Measurements from ENCODE around the gene COL23A1. TPM values are rescaled to one million over a fixed set of nuclear protein-coding genes. Genes with fewer than 3 reads are reported as not detected.
A peak's percentile ranks its signal among the peaks of the same experiment; 100 is the strongest.

COL23A1 gene
- polyA plus RNA-seq, 2 donors: 0.59 to 0.75 TPM

- Histone ChIP-seq H3K9me3 (ENCODE audit: control insufficient read depth in 2 of 2, insufficient read depth in 1 of 2, low read depth in 1 of 2, low read length in 1 of 2) (no peaks in the 10 kb centered on the region), H3K36me3 (ENCODE audit: control insufficient read depth in 2 of 2, insufficient read depth in 2 of 2, low read length in 1 of 2) (peaks cover 19 to 38% of the 10 kb centered on the region in 2 donors), H3K4me1 (ENCODE audit: control insufficient read depth in 2 of 2, insufficient read depth in 2 of 2, low read length in 1 of 2) (peaks cover 4 to 24% of the 10 kb centered on the region in 2 donors), H3K27me3 (ENCODE audit: control insufficient read depth in 1 of 2, insufficient read depth in 2 of 2, low read length in 2 of 2) (no peaks in the 10 kb centered on the region), H3K27ac (ENCODE audit: low read depth in 2 of 2, low read length in 1 of 2) (peak overlapping the region; percentile 90 to 95), H3K4me3 (ENCODE audit: low read depth in 1 of 2, low read length in 2 of 2) (peak overlapping the region; percentile 71 to 99)
- WGBS, 2 donors: 3 to 6% methylated on average over 5 of the region's 5 CpGs
Observed at GRCh38 chr5:178205749-178206047, 384.5 kb downstream of the COL23A1 start.

DNA sequence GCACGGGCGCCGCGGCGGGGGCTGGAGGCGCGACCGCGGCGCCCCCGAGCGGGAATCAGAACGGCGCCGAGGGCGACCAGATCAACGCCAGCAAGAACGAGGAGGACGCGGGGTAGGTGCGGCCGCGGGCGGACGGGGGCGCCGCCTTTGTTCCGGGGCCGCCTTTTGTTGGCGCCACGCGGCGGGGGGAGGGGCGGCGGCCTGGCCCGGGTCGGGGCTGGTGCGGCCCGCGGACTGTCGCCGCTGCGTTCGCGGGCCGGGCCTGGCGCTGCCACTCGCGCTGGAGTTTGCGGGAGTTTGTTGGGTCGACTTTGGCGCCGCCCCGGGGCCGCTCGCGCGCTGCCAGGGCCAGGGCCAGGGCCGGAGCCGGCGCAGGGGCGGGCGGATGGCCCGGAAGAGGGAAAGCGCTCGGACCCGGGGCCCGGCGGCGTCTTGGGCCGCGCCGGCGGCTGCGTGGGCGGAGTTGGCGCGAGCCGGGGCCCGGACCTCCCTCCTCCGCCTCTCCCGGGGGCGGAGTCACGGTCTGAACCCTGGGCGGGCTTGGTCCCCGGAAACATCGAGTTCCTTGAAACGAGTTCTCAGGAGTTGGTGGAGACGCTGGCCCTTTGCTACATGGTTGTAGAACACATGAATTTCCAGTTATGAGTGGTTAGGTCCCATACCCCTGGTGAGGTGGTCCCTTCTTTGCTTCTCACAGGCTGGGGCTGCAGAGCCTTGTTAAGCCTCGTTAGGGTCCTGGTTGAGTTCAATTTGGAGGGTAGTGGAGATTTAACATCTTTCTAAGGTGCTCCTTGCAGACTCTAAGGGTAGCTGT, 385.1 kb downstream of the COL23A1 start:
- Histone ChIP-seq H3K36me3 (ENCODE audit: control insufficient read depth in 2 of 2, insufficient read depth in 2 of 2, low read length in 1 of 2) (peaks cover 15 to 33% of the 10 kb centered on the region in 2 donors), H3K4me3 (ENCODE audit: low read depth in 1 of 2, low read length in 2 of 2) (peak overlapping the region; percentile 71 to 99), H3K4me1 (ENCODE audit: control insufficient read depth in 2 of 2, insufficient read depth in 2 of 2, low read length in 1 of 2) (peaks cover 4 to 24% of the 10 kb centered on the region in 2 donors), H3K27me3 (ENCODE audit: control insufficient read depth in 1 of 2, insufficient read depth in 2 of 2, low read length in 2 of 2) (no peaks in the 10 kb centered on the region), H3K27ac (ENCODE audit: low read depth in 2 of 2, low read length in 1 of 2) (peak overlapping the region; percentile 90 to 95), H3K9me3 (ENCODE audit: control insufficient read depth in 2 of 2, insufficient read depth in 1 of 2, low read depth in 1 of 2, low read length in 1 of 2) (no peaks in the 10 kb centered on the region)
- 1% methylated on average over 52 to 90 of the region's 90 CpGs for WGBS, 2 donors

GRCh38 chr5:178204182-178204934, 385.8 kb downstream of the COL23A1 start, which contains the start of gene HNRNPAB:
TSS of gene HNRNPAB (plus strand) at chr5:178204533. CDS start at chr5:178204838, 305 bp downstream.
- Histone ChIP-seq H3K27ac (ENCODE audit: low read depth in 2 of 2, low read length in 1 of 2) (peak within 1 kb of the TSS; percentile 90 to 95), H3K36me3 (ENCODE audit: control insufficient read depth in 2 of 2, insufficient read depth in 2 of 2, low read length in 1 of 2) (peaks cover 8 to 25% of the 10 kb centered on the region in 2 donors), H3K4me1 (ENCODE audit: control insufficient read depth in 2 of 2, insufficient read depth in 2 of 2, low read length in 1 of 2) (peaks cover 4 to 25% of the 10 kb centered on the region in 2 donors), H3K27me3 (ENCODE audit: control insufficient read depth in 1 of 2, insufficient read depth in 2 of 2, low read length in 2 of 2) (no peaks in the 10 kb centered on the region), H3K4me3 (ENCODE audit: low read depth in 1 of 2, low read length in 2 of 2) (peak within 1 kb of the TSS; percentile 71 to 99), H3K9me3 (ENCODE audit: control insufficient read depth in 2 of 2, insufficient read depth in 1 of 2, low read depth in 1 of 2, low read length in 1 of 2) (no peaks in the 10 kb centered on the region)
- WGBS, 2 donors: 0% methylated on average over 79 to 96 of the region's 96 CpGs

GRCh38 chr5:178203670-178204181, 386.5 kb downstream of the COL23A1 start:
- 20 to 22% methylated on average over 28 to 30 of the region's 30 CpGs for WGBS, 2 donors
- H3K27ac ChIP-seq (ENCODE audit: low read depth in 2 of 2, low read length in 1 of 2): peak overlapping the region in 1 of 2 donors; percentile 65
- no peaks in the 10 kb centered on the region for H3K27me3 ChIP-seq (ENCODE audit: control insufficient read depth in 1 of 2, insufficient read depth in 2 of 2, low read length in 2 of 2)
- H3K36me3 ChIP-seq (ENCODE audit: control insufficient read depth in 2 of 2, insufficient read depth in 2 of 2, low read length in 1 of 2): peaks cover 2 to 18% of the 10 kb centered on the region in 2 donors
- peaks cover 4 to 23% of the 10 kb centered on the region in 2 donors for H3K4me1 ChIP-seq (ENCODE audit: control insufficient read depth in 2 of 2, insufficient read depth in 2 of 2, low read length in 1 of 2)
- H3K4me3 ChIP-seq (ENCODE audit: low read depth in 1 of 2, low read length in 2 of 2): peak overlapping the region; percentile 71 to 99
- H3K9me3 ChIP-seq (ENCODE audit: control insufficient read depth in 2 of 2, insufficient read depth in 1 of 2, low read depth in 1 of 2, low read length in 1 of 2): no peaks in the 10 kb centered on the region

- no peak overlapping the region for H3K4me3 ChIP-seq (ENCODE audit: low read depth in 1 of 2, low read length in 2 of 2)
- H3K4me1 ChIP-seq (ENCODE audit: control insufficient read depth in 2 of 2, insufficient read depth in 2 of 2, low read length in 1 of 2): peaks cover 4 to 18% of the 10 kb centered on the region in 2 donors
- peaks cover 0 to 11% of the 10 kb centered on the region in 2 donors for H3K36me3 ChIP-seq (ENCODE audit: control insufficient read depth in 2 of 2, insufficient read depth in 2 of 2, low read length in 1 of 2)
- WGBS, 2 donors: 95% methylated on average over 10 of the region's 10 CpGs
- no peaks in the 10 kb centered on the region for H3K9me3 ChIP-seq (ENCODE audit: control insufficient read depth in 2 of 2, insufficient read depth in 1 of 2, low read depth in 1 of 2, low read length in 1 of 2)
- no peaks in the 10 kb centered on the region for H3K27me3 ChIP-seq (ENCODE audit: control insufficient read depth in 1 of 2, insufficient read depth in 2 of 2, low read length in 2 of 2)
- H3K27ac ChIP-seq (ENCODE audit: low read depth in 2 of 2, low read length in 1 of 2): no peak overlapping the region
Observed at GRCh38 chr5:178202541-178202940, 387.7 kb downstream of the COL23A1 start.

- no peaks in the 10 kb centered on the region for H3K27me3 ChIP-seq (ENCODE audit: control insufficient read depth in 1 of 2, insufficient read depth in 2 of 2, low read length in 2 of 2)
- H3K4me1 ChIP-seq (ENCODE audit: control insufficient read depth in 2 of 2, insufficient read depth in 2 of 2, low read length in 1 of 2): peaks cover 4 to 15% of the 10 kb centered on the region in 2 donors
- WGBS, 2 donors: 36 to 48% methylated on average over 2 of the region's 2 CpGs
- no peaks in the 10 kb centered on the region for H3K9me3 ChIP-seq (ENCODE audit: control insufficient read depth in 2 of 2, insufficient read depth in 1 of 2, low read depth in 1 of 2, low read length in 1 of 2)
- no peak overlapping the region for H3K27ac ChIP-seq (ENCODE audit: low read depth in 2 of 2, low read length in 1 of 2)
- no peak overlapping the region for H3K4me3 ChIP-seq (ENCODE audit: low read depth in 1 of 2, low read length in 2 of 2)
- peaks cover 0 to 9% of the 10 kb centered on the region in 2 donors for H3K36me3 ChIP-seq (ENCODE audit: control insufficient read depth in 2 of 2, insufficient read depth in 2 of 2, low read length in 1 of 2)
Observed at GRCh38 chr5:178201927-178202235, 388.3 kb downstream of the COL23A1 start.

- Histone ChIP-seq H3K27me3 (ENCODE audit: control insufficient read depth in 1 of 2, insufficient read depth in 2 of 2, low read length in 2 of 2) (no peaks in the 10 kb centered on the region), H3K4me3 (ENCODE audit: low read depth in 1 of 2, low read length in 2 of 2) (no peak overlapping the region), H3K27ac (ENCODE audit: low read depth in 2 of 2, low read length in 1 of 2) (no peak overlapping the region), H3K36me3 (ENCODE audit: control insufficient read depth in 2 of 2, insufficient read depth in 2 of 2, low read length in 1 of 2) (peaks cover 0 to 4% of the 10 kb centered on the region in 2 donors), H3K9me3 (ENCODE audit: control insufficient read depth in 2 of 2, insufficient read depth in 1 of 2, low read depth in 1 of 2, low read length in 1 of 2) (no peaks in the 10 kb centered on the region), H3K4me1 (ENCODE audit: control insufficient read depth in 2 of 2, insufficient read depth in 2 of 2, low read length in 1 of 2) (peaks cover 2 to 10% of the 10 kb centered on the region in 2 donors)
- 77 to 78% methylated on average over 14 of the region's 14 CpGs for WGBS, 2 donors
Observed at GRCh38 chr5:178201221-178201926, 388.8 kb downstream of the COL23A1 start.

- Histone ChIP-seq H3K27ac (ENCODE audit: low read depth in 2 of 2, low read length in 1 of 2) (peak overlapping the region in 1 of 2 donors; percentile 50), H3K36me3 (ENCODE audit: control insufficient read depth in 2 of 2, insufficient read depth in 2 of 2, low read length in 1 of 2) (no peaks in the 10 kb centered on the region), H3K4me3 (ENCODE audit: low read depth in 1 of 2, low read length in 2 of 2) (no peak overlapping the region), H3K4me1 (ENCODE audit: control insufficient read depth in 2 of 2, insufficient read depth in 2 of 2, low read length in 1 of 2) (peaks cover 0 to 7% of the 10 kb centered on the region in 2 donors), H3K27me3 (ENCODE audit: control insufficient read depth in 1 of 2, insufficient read depth in 2 of 2, low read length in 2 of 2) (no peaks in the 10 kb centered on the region), H3K9me3 (ENCODE audit: control insufficient read depth in 2 of 2, insufficient read depth in 1 of 2, low read depth in 1 of 2, low read length in 1 of 2) (no peaks in the 10 kb centered on the region)
- WGBS, 2 donors: 52 to 62% methylated on average over 12 of the region's 12 CpGs
Observed at GRCh38 chr5:178199581-178200434, 390.4 kb downstream of the COL23A1 start.
